GM19025 (cell line): ENCODE results near the gene ZNF800.

Experiments
- ATAC-seq: cut with Tn5 transposase; IDR thresholded peaks from one replicate; pipeline ENCODE4 v1.9.1; 2021; ENCODE audit warnings: mild to moderate bottlenecking, low read depth, moderate library complexity; ENCODE audit not compliant: unreplicated experiment

The ZNF800 gene

DNA sequence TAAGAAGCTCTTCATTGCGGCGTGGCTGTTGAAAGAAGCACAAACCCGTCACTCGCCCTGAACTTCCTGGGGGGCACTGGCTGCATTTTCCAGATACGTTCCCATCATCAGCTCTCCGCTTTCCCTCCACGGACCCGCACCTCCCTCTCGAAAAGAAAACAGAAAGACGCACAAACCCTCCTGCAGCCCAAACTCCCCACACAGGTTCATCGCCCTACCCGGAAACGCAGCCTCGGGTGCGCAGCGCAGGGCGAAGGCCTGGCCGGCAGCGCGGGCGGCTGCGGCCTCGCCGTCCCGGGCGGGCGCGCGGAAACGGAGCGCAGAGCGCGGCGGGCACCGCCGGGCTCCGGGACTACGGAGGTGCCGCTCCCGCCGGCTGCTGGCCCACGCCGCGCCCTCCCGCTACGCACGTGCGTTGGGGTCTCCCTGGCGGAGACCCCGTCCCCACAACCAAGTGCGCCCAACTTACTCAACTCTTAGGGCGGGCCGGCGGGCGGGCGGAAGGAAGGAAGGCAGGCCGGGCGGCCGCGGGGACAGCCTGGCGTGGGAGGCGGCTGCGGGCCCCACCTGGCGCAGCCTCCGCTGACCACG is 822 bp downstream of the ZNF800 start:
- peak; percentile 38 for ATAC-seq

GRCh38 chr7:127390817-127391590 is 1.5 kb downstream of the ZNF800 start:
- ATAC-seq, result no peak

DNA sequence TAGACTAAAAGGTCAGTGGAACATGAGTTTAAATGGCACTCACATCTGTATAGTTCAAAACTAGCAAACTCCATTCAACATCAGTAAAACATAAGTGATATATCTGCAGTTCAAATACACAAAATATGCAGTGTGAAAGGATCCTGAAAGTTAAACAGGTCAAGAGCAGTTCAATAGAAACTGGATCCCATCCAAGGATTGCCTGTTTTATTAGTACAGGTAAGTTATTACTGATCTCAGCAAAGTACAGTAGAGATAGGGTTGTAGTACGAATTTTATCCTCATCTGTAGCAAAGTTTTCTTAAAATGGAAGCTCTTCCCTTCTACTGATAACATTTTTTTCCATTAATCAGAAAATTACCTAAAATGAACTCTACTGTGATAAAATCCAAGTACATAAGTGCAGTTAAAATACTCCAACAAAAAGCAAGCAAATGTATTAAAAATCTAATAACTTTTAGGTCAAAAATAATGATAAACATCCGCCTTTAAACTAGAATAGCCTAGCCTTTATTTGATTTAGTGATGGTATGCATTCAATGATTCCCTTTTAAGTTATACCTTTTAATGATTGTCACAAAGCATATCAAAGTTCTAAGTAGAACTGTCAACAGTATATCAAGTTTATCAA is 2.2 kb downstream of the ZNF800 start:
- no peak for ATAC-seq

GRCh38 chr7:127389321-127389720 is 3.2 kb downstream of the ZNF800 start:
- no peak for ATAC-seq

DNA sequence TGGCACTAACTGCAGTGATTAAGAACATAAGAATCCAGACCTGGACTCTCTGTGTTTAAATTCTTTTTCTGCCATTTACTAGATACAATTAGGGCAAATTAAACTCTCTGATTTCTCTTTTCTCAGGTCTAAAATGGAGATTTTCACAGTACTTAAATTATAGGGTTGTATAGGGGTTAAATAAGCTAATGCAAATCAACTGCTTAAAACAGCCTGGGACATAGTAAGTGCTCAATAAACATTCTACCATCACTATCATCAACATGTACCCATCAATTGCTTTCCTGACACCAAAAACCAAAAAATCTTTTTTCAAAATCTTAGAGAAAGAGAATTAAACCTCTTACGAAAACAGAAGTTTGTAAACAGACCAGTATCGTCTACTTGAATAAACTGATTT is 4.5 kb downstream of the ZNF800 start:
- ATAC-seq, result no peak

DNA sequence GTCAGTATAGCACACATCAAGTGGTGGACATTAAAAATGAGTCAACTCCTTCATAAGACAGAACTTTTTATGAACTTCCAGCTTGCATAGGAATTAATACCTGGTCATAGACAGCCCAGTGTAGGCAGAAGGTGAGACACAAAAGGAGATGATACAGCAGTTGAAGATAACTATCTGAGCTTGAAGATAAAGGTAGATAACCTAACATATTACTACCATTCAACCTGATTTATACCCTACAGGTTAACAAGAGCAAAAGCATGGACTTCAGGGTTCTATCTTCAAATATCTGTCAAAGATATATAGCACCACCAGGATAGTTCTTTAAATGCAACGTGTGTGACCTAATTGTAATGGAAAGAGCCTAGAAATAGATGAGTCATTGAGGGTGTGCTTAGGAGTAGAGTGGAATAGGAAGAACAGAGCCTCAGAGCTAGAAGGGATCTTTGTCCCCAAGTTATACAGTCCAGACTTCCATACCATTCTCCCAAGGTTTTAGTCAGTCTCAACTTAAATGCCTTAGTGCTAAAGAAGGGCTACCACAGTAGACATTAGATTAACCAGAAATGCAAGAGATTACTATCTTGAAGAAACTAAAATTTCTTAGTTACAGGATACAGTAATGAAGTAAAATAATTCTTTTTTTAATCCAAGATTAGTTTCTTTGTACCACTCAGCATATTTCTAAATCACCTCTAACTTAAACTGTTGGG is 9.2 kb downstream of the ZNF800 start:
- ATAC-seq, result no peak

DNA sequence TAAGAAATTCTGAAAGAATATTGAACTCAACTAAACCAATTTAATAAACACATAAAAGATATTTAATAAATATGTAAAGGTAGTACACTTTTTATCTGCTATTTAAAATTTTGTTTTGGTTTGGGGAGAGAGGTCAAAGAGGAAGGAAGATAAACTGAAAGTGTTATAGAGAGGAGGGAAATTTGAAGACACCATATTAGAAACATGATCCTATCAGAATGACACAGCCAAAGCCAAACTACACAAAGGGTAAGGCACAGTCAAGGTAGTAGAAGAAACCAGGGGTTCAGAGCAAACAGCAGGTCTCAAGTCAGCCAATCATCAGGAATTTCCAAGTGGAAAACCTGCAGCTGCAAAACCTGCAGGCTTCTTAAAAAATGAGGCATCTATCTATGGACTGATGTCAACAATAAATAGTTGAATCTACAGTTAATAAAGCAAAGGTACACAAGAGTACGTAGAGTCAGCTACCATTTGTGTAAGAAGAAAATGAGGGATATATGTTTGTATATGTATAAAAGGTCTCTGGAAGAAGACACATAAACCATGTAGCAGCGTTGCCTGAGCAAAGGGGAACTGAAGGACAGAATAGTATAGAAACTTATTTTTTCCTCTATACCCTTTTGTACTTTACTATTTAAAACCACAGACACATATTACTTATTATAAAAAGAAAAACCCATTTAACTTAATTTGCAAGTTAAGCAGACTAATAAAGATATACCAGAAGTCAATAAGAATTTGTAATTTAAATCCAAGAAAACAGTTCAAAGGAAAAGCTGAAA is 10.0 kb downstream of the ZNF800 start:
- no peak for ATAC-seq

GRCh38 chr7:127380479-127380878 is 12.0 kb downstream of the ZNF800 start:
- no peak for ATAC-seq

GRCh38 chr7:127379642-127380041 is 12.9 kb downstream of the ZNF800 start:
- ATAC-seq, result no peak

GRCh38 chr7:127378537-127378936 is 14.0 kb downstream of the ZNF800 start:
- no peak for ATAC-seq

DNA sequence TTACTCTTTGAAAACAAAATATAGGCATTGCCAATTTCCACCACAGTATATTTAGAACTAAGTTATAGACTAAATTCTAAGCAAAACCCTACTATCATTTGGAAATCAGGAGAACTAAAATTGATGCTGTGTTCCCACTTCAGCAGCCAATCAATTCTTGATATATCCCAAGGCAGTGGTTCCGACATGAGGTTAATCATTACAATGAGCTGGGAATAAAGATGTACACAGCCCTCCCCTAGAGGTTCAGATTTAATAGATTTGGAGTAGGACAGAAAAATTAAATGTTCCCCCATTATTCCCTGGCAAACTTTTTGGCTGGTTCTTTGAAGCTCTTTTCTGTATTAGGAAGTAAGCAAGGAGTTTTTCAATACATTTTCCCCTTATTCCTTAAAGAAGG is 15.1 kb downstream of the ZNF800 start:
- no peak for ATAC-seq

GRCh38 chr7:127375631-127376030 is 16.9 kb downstream of the ZNF800 start:
- no peak for ATAC-seq

- no peak for ATAC-seq
These were observed 24.8 kb downstream of the ZNF800 start for GRCh38 chr7:127367679-127368078.

- no peak for ATAC-seq
These were observed 25.8 kb downstream of the ZNF800 start for GRCh38 chr7:127366680-127367079.

GRCh38 chr7:127365957-127366315 is 26.6 kb downstream of the ZNF800 start:
- no peak for ATAC-seq

GRCh38 chr7:127365164-127365956 is 27.1 kb downstream of the ZNF800 start:
- no peak for ATAC-seq

DNA sequence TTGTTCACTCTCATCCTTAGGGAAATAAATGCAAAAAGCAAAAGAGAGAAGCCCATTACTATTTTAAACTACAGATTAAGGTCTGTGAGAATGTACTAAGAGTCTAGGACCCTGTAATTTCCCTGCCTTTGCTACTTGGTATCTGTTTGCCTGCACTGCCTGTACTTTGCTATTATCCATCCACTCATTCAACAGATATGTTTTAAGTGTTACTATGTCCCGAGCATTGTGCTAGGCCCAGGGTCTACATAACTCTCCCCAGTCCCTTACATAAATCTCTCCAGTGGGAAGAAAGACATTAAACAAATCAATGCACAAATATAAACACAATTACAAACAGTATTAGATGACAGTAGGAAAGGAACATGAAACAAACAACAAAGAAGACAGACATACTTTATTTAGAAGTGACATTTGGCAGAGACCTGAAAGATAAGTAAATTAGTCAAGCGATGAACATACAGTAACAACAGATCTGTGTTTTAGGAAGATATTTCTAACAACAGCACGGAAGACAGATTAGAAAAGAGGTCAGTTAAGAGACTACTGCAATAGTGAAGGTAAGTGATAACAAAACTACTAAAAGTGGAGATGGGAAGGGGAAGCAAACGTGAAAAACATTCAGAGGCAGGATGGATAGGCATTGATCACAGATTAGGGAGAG is 30.0 kb downstream of the ZNF800 start:
- ATAC-seq, result no peak

DNA sequence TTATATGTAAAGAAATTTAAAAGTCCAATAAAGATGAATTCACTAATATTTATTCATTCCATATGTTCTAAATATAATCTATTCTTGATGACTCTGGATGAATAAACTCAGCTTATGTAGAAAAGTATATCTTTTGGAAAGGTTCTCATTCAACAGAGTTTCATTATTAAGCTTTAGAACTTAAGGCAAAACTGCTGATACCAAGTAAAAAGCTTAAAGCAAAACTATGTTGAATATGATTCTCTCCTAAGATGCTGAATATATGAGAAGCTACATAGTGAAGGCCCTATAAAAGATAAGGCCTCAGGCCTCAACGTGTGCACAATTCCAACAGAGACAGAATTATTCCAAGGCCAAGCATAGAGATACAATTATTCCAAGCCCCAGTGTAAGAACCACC is 30.8 kb downstream of the ZNF800 start:
- ATAC-seq, result no peak

DNA sequence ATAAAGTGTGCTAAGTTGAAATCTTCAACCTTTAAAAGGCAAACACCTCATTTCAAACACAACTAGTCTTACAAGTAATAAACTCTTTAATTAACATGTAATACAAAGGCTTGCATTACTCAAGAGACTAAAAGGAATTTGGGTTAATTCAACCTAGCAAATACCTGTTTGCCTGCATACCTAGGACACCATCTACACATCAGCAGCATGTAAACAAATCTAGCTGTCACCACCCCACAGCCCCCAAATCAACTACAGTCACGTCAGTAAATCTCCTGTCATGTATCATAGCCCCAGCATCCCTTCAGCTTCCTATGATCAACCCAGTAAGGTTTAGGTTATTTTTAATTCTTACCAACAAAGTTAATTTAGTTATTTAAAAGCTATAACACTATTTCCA is 33.5 kb downstream of the ZNF800 start:
- ATAC-seq, result no peak
